ENCODE data around the gene TOM1L2.

The TOM1L2 gene

DNA sequence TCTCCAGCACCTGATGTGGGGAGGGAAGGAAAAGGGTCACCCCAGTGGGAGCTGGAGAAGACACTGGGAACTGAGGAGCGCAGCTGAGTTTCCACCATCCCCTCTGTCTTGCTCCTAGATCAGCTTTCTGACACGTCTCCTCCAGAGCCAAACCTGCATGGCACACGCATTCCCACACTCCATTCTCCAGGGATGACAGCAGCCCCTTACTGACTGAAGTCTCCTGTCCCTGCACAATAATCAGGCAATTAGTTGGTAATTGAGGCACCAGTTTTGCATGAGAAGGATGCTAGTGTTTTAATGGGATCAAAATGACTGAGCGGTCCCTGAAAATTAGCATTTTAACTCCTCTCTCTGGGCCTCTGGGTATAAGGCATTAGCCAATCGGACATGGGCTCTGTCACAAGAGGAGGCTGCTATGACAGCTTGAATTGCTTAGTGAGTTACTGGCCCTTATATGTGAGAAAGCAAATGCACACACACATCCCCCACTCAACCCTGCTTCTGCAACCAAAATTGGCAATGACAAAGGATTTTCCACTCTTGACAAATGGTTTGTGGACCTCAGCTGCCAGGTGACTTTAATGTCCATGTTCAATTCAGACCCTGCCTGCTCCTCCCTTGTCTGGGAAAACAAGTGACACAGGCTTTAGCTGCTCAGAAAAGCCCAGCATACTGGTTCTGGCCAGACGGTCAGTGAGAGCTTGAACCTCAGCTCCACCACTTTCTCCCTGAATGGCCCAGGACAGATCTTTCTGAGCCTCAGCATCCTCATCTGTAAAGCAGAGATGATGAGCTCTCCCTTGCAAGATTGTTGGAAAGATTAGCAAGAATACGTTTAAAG is 78.2 kb downstream of the TOM1L2 start:
- DNase-seq = no peak

DNA sequence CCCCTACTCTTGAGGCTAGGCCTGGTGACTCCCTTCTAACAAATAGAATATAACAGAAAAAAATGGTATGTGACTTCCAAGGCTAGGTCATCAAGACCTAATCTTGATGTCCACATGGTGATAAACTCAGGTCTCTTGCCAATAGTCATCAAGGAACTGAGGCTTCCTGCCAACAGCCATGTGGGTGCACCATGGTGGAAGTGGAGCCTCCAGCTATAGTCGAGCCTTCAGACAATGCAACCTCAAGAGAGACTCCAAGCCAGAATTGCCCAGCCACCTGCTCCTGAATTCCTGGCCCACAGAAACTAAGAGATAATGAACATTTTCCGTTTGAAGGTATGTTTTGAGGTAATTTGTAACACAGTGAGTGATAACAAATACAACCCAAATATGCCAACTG is 79.5 kb downstream of the TOM1L2 start:
- DNase-seq = no peak

DNA sequence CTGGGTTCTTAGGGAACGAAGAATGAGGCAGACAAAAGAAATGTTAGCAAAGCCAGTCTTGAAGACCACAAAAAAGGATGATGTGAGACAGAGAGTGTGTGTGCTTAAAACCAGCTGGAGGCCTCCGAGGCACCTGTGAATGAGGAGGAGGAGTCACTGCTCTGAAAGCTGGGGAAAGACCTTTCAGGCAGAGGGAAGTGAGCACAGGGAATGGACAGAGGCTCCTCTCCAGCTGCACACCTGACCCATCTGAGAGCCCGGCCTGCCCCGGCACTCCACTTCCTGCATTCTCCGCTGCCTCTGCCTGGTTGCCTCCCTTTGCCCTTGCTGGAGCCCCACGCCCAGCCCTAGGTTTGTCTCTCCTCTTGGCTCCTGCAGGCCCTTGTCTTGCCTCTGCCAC is 80.2 kb downstream of the TOM1L2 start:
- no peak for DNase-seq

DNA sequence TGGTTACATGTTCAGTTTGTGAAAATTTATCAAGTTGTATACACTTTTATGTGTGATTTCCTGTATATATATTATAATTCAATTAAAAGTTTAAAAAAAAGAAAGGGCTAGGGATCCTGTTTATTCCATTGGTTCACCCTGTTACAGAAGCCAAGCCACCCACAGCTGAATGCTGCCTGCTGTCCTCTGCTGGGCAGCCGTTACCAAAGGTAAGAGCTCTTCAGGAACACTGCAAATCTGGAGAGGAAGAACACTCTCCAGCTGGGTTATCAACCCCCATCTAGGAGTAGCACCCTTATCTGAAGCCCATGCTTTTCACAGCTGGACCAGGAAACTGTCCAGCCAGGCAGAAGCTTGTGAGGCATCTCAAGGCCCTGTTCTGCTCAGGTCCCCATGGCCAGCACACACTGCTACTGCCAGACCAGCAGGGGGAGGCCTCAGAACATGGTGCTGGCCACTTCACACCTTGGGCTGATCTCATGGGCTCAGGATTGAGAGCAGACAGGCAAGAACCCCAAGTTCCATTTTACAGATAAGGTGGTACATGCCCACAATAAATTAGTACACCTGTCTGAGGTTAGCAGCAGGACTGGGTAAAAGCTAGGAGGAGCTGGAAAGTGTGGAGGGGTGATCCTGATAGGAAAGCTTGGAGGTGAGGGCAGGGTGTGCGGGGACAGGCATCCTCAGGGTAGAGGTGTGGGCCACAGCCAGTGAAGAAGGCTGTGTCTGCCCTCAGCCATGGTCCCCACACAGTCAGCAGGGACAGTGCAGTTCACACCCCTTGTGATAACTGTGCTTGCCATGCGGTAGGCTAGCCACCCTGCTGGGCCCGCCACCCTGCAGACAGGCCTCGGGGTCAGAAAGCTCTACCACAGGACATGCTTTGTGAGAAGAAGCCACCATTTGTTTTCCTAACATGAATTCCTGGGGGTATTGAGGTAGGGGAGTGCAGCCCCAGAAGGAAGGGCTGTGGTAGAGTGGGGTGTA is 81.1 kb downstream of the TOM1L2 start:
- no peak for DNase-seq

DNA sequence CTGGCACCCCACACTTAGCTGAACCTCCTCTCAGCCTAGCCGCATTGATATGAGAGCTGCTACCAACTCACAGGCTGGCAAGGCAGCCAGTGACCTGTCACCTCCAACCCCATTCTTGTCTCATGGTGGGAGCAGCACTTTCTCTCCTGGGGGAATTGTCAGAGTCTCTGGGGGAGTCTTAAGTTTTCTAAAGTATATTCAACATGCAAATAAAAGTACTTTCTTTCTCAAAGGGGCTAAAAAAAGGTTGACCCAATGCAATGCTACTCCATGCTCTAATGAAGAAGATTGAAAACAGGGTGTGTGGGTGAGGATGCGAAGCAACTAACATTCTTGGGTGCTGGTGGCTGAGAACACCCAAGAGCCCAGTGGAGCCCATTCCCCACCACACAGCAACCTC is 82.3 kb downstream of the TOM1L2 start:
- no peak for DNase-seq

DNA sequence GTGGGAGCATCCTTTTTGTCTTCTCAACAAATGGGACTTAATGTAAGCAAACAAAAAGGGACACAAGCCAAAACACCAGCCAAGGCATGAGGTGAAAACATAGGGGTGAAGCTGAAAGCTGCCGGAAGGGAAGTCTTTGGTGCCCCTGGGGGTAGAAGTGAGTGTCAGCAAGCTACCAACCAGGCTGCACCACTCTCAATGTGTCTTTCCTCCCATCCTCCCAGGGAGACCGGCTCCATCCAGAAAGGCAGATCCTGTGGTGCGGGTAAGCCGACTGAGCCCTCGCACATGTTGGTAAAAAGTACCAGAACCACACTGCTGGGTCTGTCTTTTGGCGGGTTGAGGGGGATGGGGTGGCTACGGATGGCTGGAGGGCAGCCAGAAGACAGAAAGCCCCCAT is 83.4 kb downstream of the TOM1L2 start:
- no peak for DNase-seq

DNA sequence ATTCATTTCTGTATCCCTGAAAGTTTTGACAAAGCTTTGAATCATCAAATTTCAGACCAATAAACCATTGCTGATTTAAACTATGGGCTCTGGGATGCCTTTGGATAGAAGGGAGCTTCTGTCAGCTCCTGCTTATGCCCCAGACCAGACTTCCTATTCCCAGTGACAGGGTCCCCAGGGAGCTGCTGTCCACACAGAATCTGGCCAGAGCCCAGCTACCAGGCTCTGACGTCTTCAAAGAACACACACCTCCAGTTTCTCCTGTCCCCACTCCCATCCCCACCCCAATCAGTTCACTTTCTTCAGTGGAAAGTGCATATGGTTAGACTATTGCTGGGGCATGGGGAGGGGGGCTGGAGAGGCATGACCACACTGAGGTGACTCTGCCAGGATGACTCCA is 83.8 kb downstream of the TOM1L2 start:
- DNase-seq = no peak

DNA sequence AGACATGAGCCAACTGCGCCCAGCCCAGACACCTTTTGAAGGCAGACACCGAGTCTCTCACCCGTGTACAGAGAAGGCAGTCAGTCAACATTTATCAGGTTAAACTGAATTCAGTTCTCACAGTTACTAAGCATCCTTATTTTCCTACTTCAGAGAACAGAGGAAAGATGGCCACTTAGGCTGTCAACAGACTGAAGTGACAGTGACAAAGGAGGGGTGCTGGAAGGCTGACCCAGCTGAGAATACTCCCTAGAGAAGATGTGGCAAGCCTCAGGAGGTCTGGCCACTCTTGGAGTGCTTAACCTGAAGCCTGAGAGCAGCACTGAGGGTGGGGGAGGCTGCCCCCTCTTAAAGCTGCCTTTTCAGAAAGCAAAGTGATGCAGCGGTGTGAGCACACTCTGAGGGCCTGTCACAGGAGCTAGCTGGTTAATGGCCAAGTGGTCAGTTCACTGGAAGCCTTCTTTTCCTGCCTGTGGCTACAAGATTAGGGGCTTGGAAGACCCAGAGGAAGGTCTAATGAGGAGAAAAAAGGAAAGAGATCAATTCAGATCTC is 84.4 kb downstream of the TOM1L2 start:
- DNase-seq = no peak

DNA sequence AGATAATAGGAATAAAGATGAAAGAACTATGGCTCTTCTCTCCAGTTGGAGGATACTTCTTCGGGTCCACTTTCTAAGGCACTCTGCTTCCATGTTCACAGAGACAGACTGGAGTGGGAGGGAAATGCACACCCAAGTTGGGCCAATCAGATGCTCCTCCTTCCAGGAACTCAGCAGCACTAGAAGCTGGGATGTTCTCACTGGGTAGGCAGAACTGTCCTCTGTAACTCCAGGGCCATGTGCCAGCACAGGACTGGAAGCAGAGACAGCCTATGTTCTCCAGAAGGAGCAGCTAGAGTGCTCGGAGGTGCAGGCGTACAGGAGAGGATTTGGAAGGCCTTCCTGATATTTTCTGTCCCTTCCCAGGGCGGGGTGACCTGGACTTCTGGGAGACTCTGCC is 85.5 kb downstream of the TOM1L2 start:
- no peak for DNase-seq

DNA sequence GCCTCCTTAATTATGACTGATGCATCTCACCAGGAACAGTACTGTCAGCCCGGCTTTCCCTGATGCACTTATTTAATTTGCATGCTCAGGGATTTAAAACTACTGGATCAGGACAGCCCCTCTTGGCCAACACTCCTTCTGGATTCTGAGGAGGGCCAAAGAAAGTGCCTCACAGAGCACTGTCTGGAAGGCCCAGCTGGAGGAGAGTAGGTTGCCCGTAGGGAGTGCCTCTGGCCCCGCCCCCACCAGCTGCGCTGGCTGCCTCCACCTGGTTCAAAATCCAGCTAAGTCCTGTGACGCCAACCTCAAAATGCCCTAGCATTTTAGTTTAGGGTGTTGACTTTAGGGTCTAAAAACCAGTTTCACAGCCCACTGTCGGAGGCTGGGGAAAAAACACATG is 86.0 kb downstream of the TOM1L2 start:
- no peak for DNase-seq

DNA sequence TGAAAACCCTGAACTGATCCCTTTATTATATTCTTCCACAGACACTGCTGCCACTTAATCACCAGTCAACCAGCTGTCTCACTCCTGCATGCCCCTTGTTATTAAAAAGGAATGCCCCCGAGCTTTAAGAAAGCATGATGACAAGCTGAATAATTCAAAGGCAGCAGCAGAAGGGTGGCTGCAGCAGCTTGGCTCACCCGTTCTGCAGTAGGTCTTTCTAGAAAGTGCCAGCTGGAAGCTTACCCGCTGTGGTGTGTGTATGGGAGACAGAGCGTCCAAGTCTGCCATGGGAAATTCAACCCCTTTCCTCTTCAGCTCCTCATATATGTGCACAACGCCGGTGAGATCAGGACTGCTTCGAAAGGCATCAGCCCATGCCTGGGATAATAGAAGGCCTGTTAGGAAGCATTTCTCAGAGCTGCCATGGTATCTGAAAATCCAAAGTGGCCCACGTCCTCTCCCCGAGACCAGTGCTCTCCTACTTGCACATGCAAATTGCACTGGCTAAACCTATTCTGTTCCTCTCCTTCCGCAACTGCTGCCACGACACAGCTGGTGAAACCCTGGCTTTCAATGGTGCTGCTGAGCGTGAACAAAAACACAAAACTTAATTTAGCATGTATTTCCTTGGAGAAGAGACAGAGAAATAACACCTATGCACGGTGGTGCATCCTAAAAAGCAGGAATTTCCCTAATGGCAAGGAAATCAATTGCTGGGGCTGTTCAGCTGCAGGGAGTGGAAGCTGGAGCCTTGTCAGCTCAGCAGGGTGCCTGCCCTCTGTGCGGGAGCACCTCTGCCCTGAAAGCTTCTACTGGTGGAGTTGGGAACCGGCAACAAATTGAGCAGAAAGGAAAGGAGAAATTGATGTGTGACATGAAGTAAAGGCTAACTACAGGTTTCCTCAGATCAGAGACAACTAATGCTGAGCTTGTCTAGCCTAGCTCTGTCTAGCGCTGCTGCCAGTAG is 87.5 kb downstream of the TOM1L2 start:
- no peak for DNase-seq

DNA sequence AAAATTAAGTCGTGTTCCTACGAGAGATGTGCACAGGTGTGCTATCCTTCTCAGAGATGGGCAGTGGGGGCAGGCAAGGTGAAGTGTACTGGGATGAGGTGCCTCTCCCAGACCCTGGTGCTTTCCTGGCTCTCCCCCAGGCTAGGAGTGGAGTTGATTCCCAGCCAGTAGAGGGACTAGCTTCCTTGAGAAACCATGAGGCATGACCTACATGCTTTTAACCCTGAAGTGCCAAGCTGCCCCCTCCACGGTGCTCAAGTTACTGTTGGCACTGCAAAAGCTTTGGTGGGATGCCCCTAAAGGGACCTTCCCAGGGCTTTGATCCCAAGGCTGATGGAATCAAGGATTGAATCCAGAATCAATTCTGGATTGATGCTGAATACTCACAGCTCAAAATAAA is 88.4 kb downstream of the TOM1L2 start:
- DNase-seq = no peak

DNA sequence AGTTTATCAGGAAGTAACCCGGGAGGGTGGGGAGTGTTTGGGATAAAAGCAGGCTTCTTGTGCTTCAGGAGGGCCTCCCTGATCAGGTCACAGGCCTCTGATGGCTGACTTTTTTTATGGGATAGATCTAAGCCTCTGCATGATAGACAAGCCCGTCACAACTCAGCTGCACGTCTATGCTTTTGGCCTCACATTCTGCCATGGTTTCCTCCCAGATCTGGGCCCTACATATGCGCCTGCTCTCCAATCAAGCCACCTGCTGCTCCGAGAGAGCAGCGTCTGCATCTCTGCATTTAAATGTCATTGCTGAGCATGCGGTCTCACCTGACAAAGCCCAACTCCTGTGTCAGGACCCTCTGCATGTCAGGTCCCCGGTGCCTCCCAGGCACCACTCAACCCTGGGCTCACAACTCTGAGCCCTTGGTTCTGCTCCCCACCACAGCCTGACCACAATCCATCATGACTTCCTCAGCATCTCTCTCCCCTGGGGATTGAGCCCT is 90.1 kb downstream of the TOM1L2 start:
- DNase-seq = no peak

DNA sequence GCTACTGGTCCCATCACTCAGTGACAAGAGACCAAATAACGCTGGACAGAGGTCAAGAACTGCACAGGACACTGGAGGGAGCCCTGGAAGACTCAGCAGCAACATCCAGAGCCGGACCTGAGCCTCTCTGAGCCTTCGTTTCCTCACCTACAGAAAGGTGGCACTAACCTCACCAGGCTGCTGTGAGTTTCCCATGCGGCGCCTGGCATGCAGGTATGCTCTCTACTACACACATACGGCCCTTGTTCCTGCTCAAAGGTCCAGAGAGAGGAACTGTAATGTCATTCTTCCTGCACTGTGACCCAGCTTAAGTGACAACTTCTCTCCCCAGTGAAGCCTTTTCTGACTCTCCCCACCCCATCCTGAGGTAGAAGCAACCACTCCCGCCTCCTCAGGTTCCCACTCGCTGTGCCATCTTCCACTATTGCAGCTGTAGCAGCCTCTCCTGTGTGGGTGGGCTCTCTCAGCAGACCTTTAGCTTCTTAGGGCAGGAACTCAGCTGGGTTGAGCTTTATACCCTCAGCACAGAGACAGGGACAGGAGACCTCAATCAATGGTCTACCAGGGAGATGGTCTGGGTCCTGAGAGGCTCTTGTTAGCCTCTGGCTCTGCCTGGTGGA is 91.5 kb downstream of the TOM1L2 start:
- no peak for DNase-seq

DNA sequence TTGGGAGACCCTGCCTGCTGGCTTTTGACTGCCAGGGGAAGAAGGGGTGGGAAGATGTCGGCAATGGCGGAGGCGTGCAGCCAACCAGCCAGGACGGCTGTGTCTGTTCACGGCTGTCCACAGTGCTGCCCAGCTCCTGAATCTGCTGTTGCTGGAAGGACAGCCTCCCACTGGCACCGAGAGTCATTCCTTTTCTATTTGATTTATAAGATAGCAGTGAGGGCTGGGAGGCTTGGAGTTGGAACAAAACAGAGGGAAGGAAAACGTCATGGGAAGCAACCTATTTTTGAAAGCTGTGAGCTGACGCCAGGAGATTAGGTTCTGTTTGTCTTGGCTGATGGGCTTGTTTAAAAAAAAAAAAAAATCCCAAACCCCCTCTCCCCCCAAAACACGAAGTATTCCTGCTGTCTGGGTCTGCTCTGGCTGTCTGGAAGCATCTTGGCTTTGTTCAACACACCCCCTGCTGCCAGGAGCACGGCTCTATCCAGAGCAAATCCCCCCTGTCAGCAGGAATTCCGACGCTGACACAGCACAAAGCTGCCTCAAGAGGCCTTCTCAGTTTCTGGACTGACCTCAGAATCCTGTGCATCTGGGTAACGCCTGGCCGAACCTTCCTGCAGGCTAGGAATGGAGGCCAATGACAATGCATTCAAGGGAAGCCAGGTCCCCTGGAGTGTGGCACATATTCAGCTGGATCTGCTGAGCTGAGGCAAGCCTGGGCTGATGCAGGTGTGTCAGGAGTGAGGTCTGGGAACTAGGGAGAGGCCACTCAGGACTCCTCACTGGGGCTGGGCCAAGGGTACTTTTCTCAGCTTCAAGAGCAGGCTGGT is 94.5 kb downstream of the TOM1L2 start:
- no peak for DNase-seq

DNA sequence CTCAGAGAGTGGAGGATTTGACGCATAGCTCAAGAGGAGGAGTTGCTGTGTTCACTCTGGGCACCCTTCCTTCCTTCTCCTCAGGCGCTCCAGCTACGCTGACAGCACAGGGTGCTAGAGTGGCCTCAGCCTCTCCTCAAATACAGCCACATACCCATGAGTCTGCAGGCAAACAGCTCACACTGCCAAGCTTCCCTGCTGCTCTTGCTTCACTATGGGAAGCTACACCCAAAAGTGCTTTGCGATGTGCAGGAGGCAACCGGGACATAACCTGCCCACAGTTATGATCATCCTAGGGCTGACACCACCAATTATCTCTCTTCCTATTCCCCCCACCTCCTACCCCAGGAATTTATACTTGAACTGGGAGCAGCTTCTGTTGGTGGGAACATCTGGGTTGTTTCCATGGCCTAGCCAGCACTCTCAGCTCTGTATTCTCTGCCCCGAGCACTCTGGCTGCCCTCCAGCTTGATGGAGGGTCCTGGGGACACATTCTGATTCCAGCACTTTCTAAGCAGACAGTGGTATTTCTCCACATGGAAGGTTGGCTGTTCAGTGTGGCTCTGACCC is 95.2 kb downstream of the TOM1L2 start:
- no peak for DNase-seq

DNA sequence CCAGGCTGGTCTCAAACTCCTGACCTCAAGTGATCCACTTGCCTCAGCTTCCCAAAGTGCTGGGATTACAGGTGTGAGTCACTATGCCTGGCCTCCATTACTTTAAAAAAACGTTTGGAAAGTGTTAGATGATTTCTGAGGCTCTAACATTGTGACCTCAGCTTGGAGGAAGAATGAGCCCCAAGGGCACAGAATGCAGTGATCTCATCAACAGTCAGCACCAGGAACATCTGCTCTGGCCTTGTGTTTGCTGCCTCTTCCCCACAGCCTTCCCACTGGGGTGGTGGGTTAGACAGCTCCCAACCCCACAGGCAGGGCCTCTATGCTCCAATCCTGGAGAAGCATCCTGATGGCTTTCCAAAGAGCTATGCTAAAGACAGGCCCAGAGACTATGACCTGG is 97.7 kb downstream of the TOM1L2 start:
- DNase-seq = no peak

DNA sequence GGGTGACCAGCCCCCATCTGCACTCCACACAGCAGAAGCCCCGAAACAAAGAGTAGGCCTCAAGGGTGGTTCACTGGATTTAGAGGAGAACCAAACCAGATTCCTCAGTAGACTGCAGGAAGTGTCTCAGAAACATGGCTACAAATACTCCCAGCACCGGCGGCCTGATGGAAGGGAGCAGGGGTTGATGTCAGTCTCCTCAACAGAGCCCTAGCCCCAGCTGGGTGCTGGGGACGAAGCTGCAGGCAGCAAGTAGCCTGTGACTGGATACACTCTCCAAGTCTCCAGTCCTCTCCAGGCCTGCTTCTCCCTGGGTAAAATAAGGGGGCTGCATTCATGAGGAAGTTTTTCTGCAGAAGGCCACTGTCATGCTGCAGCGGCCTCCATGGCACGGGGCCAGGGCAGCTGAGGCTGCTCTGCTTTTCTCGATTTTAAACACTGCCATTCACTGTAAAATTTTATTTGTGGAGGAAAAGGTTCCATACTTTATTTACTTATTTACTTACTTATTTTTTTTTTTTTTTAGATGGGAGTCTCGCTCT is 98.7 kb downstream of the TOM1L2 start:
- no peak for DNase-seq

DNA sequence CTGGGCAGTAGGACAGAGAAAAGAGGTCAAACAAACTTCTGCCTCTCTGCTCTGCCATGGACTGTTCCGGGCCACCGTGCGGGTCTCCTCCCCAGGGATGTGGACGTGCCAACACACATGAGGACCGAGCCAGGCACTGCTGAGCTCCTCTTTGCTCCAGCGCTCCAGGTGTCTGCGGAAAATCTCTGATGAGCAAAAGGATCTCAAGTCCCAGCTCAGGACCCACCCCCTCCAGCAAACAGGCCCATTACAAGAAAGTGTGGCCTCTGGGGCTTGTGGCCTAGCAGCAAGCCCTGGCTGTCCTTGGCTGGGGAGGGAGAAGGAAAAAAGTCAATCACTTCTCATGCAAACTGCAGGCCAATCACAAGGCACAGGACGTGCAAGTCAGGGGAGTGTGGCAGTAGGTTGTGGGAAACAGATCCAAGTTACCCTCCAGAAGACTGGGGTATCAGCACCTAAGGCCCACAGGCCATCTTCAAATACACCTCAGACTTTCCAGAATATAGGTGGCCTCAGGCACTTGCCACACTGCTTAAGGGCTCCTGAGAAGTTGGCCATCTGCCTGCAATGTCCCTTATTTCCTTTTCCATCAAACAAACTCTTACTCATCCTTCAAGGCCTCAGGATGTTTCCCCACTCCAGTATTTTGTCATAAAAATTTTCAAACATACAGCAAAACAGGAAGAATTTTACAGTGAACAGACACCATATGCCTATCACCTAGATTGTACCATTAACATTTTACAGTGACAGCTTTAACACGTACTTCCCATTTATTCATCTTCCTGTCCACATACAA is 99.5 kb downstream of the TOM1L2 start:
- no peak for DNase-seq
